ENCODE measurements around the gene PROCA1. TPM values are rescaled to one million over a fixed set of nuclear protein-coding genes. Genes with fewer than 3 reads are reported as not detected.

PROCA1 gene
- polyA plus RNA-seq, 4 donors: 2.3 to 5.4 (median 4.4) TPM

DNA sequence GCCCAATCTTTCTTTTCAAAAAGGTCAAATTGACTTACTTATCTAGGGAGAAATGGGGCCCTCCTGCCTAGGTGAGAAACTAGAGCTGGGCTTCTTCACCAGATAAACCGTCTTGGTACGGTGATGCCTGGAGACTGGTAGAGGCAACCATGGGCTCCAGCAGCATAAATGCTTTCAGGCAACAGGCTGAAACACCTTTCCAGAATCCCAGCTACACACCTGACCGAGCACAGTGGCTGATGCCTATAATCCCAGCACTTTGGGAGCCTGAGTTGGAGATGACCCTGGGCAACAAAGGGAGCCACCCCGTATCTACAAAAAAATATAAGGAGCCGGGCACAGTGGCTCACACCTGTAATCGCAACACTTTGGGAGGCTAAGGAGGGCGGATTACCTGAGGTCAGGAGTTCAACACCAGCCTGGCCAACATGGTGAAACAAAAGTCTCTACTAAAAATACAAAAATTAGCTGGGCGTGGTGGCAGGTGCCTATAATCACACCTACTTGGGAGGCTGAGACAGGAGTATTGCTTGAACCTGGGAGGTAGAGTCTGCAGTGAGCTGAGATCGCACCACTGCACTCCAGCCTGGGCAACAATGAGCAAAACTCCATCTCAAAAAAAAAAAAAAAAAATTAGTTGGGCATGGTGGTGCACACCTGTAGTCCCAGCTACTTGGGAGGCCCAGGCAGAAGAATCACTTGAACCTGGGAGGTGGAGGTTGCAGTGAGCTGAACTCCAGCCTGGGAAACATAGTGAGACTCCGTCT is 40.1 kb upstream of the PROCA1 start:
- Histone ChIP-seq H3K4me3 (ENCODE audit: low read depth in 1 of 3, low read length in 3 of 3) (no peak overlapping the region), H3K27ac (ENCODE audit: low read depth in 1 of 3, low read length in 2 of 3) (no peak overlapping the region), H3K9me3 (ENCODE audit: control insufficient read depth in 2 of 2, insufficient read depth in 1 of 2, low read depth in 1 of 2, low read length in 1 of 2) (no peaks in the 10 kb centered on the region), H3K36me3 (ENCODE audit: control insufficient read depth in 3 of 3, insufficient read depth in 2 of 3, low read depth in 1 of 3, low read length in 3 of 3) (peaks cover 2 to 77% (median 17%) of the 10 kb centered on the region in 3 donors), H3K27me3 (ENCODE audit: control insufficient read depth in 3 of 3, insufficient read depth in 3 of 3, low read length in 3 of 3) (no peaks in the 10 kb centered on the region), H3K4me1 (ENCODE audit: control insufficient read depth in 3 of 3, insufficient read depth in 2 of 3, low read depth in 1 of 3, low read length in 2 of 3) (peaks cover 0 to 23% (median 7%) of the 10 kb centered on the region in 3 donors)
- no peak for FAIRE-seq
- no peak for DNase-seq
- WGBS, 3 donors: 90 to 93% (median 91%) methylated on average over 10 of the region's 10 CpGs

DNA sequence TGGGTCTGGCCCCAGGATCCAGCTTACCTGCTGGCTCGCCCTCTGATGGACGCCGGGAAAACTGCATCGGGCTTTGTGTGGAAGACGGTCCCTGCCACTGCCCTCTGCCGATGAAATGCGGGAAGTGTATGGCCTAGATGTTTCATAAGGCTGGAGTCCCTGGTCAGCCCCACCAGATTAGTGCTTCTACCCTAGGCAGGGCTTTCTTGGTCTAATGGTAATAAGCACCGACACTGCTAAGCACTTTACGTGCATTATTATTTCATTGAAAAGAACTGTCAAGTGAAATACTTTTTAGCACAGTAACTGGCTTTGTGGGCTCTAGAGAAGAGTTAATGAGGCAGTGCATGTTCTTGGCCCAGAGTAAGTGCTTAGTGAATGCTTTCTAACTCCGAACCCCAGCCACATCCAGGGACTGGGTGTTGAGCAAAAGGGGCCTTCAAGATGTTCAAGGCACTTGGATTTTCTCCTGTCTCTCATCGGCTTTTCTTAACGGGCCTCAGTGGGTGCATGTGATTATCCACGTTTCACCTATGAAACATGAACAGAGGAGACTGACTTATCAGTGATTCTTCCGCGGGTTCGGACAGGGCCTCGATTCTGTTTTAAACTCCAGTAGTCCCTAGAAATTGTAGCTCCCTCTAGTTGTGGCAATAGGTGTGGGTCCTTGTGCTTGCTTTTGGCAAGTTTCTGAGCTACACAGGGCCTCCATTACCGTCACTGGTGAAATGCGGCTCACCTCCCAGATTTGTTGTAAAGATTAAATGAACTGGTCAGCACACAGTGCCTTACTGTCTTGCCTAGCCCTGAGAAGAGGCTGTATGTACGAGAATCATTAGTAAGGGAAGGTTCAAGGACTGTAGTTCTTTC is 38.7 kb upstream of the PROCA1 start:
- no peak for FAIRE-seq
- H3K27ac ChIP-seq (ENCODE audit: low read depth in 1 of 3, low read length in 2 of 3): peak overlapping the region in 2 of 3 donors; percentile 8 to 49
- H3K9me3 ChIP-seq (ENCODE audit: control insufficient read depth in 2 of 2, insufficient read depth in 1 of 2, low read depth in 1 of 2, low read length in 1 of 2): no peaks in the 10 kb centered on the region
- WGBS, 3 donors: 19 to 37% (median 29%) methylated on average over 20 of the region's 20 CpGs
- peaks cover 0 to 36% (median 7%) of the 10 kb centered on the region in 3 donors for H3K4me1 ChIP-seq (ENCODE audit: control insufficient read depth in 3 of 3, insufficient read depth in 2 of 3, low read depth in 1 of 3, low read length in 2 of 3)
- no peak overlapping the region for H3K4me3 ChIP-seq (ENCODE audit: low read depth in 1 of 3, low read length in 3 of 3)
- peaks cover 2 to 82% (median 17%) of the 10 kb centered on the region in 3 donors for H3K36me3 ChIP-seq (ENCODE audit: control insufficient read depth in 3 of 3, insufficient read depth in 2 of 3, low read depth in 1 of 3, low read length in 3 of 3)
- H3K27me3 ChIP-seq (ENCODE audit: control insufficient read depth in 3 of 3, insufficient read depth in 3 of 3, low read length in 3 of 3): no peaks in the 10 kb centered on the region
- DNase-seq: peak; percentile 93 to 94

DNA sequence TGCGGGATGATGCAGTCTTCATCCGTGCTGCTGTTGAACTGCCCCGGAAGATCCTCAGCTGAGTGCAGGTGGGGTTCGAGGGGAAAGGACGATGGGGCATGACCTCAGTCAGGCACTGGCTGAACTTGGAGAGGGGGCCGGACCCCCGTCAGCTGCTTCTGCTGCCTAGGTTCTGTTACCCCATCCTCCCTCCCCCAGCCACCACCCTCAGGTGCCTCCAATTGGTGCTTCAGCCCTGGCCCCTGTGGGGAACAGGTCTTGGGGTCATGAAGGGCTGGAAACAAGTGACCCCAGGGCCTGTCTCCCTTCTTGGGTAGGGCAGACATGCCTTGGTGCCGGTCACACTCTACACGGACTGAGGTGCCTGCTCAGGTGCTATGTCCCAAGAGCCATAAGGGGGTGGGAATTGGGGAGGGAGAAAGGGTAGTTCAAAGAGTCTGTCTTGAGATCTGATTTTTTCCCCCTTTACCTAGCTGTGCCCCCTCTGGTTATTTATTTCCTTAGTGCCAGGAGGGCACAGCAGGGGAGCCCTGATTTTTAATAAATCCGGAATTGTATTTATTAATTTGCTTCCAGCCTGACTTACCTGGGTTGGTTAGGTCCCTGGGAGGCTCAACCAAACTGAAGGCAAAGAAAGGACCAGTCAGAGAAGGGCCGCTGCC is 38.0 kb upstream of the PROCA1 start:
- Histone ChIP-seq H3K27ac (ENCODE audit: low read depth in 1 of 3, low read length in 2 of 3) (peak overlapping the region; percentile 49 to 69 (median 64)), H3K4me3 (ENCODE audit: low read depth in 1 of 3, low read length in 3 of 3) (no peak overlapping the region), H3K9me3 (ENCODE audit: control insufficient read depth in 2 of 2, insufficient read depth in 1 of 2, low read depth in 1 of 2, low read length in 1 of 2) (no peaks in the 10 kb centered on the region), H3K36me3 (ENCODE audit: control insufficient read depth in 3 of 3, insufficient read depth in 2 of 3, low read depth in 1 of 3, low read length in 3 of 3) (peaks cover 2 to 87% (median 17%) of the 10 kb centered on the region in 3 donors), H3K27me3 (ENCODE audit: control insufficient read depth in 3 of 3, insufficient read depth in 3 of 3, low read length in 3 of 3) (no peaks in the 10 kb centered on the region), H3K4me1 (ENCODE audit: control insufficient read depth in 3 of 3, insufficient read depth in 2 of 3, low read depth in 1 of 3, low read length in 2 of 3) (peaks cover 0 to 36% (median 7%) of the 10 kb centered on the region in 3 donors)
- WGBS, 3 donors: 30 to 52% (median 39%) methylated on average over 11 of the region's 11 CpGs
- FAIRE-seq (no peak), DNase-seq (no peak)

DNA sequence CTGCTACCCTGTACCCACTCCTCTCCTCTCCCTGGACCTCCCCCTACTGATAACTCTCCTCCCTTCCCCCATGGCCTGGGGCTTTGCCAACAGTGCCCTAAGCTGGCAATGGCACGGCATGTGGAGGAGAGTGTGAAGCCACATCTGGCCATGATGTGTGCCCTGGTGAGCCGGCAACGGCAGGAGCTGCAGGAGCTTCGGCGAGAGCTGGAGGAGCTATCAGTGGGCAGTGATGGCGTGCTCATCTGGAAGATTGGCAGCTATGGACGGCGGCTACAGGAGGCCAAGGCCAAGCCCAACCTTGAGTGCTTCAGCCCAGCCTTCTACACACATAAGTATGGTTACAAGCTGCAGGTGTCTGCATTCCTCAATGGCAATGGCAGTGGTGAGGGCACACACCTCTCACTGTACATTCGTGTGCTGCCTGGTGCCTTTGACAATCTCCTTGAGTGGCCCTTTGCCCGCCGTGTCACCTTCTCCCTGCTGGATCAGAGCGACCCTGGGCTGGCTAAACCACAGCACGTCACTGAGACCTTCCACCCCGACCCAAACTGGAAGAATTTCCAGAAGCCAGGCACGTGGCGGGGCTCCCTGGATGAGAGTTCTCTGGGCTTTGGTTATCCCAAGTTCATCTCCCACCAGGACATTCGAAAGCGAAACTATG is 37.3 kb upstream of the PROCA1 start:
- H3K27ac ChIP-seq (ENCODE audit: low read depth in 1 of 3, low read length in 2 of 3): peak overlapping the region in 2 of 3 donors; percentile 69 to 83
- no peak for FAIRE-seq
- no peaks in the 10 kb centered on the region for H3K9me3 ChIP-seq (ENCODE audit: control insufficient read depth in 2 of 2, insufficient read depth in 1 of 2, low read depth in 1 of 2, low read length in 1 of 2)
- DNase-seq: peak in 1 of 2 donors; percentile 62
- peaks cover 0 to 36% (median 7%) of the 10 kb centered on the region in 3 donors for H3K4me1 ChIP-seq (ENCODE audit: control insufficient read depth in 3 of 3, insufficient read depth in 2 of 3, low read depth in 1 of 3, low read length in 2 of 3)
- no peak overlapping the region for H3K4me3 ChIP-seq (ENCODE audit: low read depth in 1 of 3, low read length in 3 of 3)
- H3K36me3 ChIP-seq (ENCODE audit: control insufficient read depth in 3 of 3, insufficient read depth in 2 of 3, low read depth in 1 of 3, low read length in 3 of 3): peaks cover 2 to 84% (median 17%) of the 10 kb centered on the region in 3 donors
- no peaks in the 10 kb centered on the region for H3K27me3 ChIP-seq (ENCODE audit: control insufficient read depth in 3 of 3, insufficient read depth in 3 of 3, low read length in 3 of 3)
- WGBS, 3 donors: 27 to 61% (median 39%) methylated on average over 18 of the region's 18 CpGs

DNA sequence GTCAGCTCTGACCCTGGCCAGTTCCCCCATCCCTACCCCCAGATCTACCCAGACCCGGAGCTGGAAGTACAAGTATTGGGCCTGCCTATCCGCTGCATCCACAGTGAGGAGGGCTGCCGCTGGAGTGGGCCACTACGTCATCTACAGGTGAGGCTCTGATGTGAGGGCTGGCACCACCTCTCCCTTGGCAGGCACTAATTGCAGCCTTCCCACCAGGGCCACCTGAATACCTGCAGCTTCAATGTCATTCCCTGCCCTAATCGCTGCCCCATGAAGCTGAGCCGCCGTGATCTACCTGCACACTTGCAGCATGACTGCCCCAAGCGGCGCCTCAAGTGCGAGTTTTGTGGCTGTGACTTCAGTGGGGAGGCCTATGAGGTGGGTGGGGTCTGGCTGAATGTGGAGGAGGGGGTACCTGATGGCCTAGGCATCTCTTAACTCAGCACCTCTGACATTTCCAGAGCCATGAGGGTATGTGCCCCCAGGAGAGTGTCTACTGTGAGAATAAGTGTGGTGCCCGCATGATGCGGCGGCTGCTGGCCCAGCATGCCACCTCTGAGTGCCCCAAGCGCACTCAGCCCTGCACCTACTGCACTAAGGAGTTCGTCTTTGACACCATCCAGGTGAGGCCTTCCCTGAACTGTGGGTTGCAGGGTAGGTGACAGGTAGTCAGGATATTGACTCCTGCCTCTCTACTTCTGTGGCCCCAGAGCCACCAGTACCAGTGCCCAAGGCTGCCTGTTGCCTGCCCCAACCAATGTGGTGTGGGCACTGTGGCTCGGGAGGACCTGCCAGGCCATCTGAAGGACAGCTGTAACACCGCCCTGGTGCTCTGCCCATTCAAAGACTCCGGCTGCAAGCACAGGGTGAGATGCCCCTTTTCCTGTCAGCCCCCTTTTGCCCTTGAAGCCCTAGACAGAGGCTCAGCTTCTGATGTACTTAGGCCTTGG is 36.4 kb upstream of the PROCA1 start:
- H3K9me3 ChIP-seq (ENCODE audit: control insufficient read depth in 2 of 2, insufficient read depth in 1 of 2, low read depth in 1 of 2, low read length in 1 of 2): no peaks in the 10 kb centered on the region
- WGBS, 3 donors: 65 to 85% (median 66%) methylated on average over 18 of the region's 18 CpGs
- H3K4me3 ChIP-seq (ENCODE audit: low read depth in 1 of 3, low read length in 3 of 3): peak overlapping the region in 1 of 3 donors; percentile 26
- DNase-seq: no peak
- H3K4me1 ChIP-seq (ENCODE audit: control insufficient read depth in 3 of 3, insufficient read depth in 2 of 3, low read depth in 1 of 3, low read length in 2 of 3): peaks cover 0 to 39% (median 7%) of the 10 kb centered on the region in 3 donors
- no peaks in the 10 kb centered on the region for H3K27me3 ChIP-seq (ENCODE audit: control insufficient read depth in 3 of 3, insufficient read depth in 3 of 3, low read length in 3 of 3)
- peak overlapping the region in 2 of 3 donors; percentile 83 to 98 for H3K27ac ChIP-seq (ENCODE audit: low read depth in 1 of 3, low read length in 2 of 3)
- no peak for FAIRE-seq
- peaks cover 2 to 83% (median 17%) of the 10 kb centered on the region in 3 donors for H3K36me3 ChIP-seq (ENCODE audit: control insufficient read depth in 3 of 3, insufficient read depth in 2 of 3, low read depth in 1 of 3, low read length in 3 of 3)

DNA sequence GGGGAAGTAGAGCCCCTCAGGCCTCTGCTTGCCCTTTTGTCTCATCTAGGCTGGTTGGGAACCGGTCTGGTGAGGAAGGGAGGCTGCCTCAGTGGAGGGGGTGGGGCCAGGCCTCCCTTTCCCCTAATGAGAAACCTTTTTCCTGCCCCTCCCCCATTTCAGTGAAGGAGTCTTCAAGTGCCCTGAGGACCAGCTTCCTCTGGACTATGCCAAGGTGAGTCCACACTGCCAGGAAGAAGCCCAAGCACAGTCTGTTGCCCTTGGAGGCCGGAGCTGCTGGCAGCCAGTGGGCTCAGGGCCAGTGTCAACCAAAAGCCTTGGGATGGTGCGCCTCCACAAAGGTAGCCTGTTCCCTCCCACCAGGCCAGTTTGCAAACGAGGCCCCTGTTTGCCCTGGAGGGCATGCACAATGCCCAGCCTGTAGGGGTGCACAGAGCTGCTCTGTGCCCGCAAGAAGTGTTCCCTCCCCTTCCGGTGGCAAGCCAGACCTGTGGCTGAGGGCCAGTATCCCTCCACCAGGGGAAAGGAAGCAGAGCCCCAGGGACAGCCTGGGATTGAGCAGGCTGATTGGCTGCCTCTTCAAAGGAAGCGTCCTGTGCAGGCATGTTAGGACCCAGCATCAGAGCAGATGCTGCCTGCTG is 35.5 kb upstream of the PROCA1 start:
- 17 to 52% (median 31%) methylated on average over 7 of the region's 7 CpGs for WGBS, 3 donors
- DNase-seq (peak; percentile 74 to 88), FAIRE-seq (no peak)
- H3K27ac ChIP-seq (ENCODE audit: low read depth in 1 of 3, low read length in 2 of 3): peak overlapping the region; percentile 83 to 99 (median 98)
- H3K4me3 ChIP-seq (ENCODE audit: low read depth in 1 of 3, low read length in 3 of 3): peak overlapping the region in 1 of 3 donors; percentile 26
- H3K4me1 ChIP-seq (ENCODE audit: control insufficient read depth in 3 of 3, insufficient read depth in 2 of 3, low read depth in 1 of 3, low read length in 2 of 3): peaks cover 0 to 48% (median 7%) of the 10 kb centered on the region in 3 donors
- H3K36me3 ChIP-seq (ENCODE audit: control insufficient read depth in 3 of 3, insufficient read depth in 2 of 3, low read depth in 1 of 3, low read length in 3 of 3): peaks cover 2 to 76% (median 13%) of the 10 kb centered on the region in 3 donors
- H3K9me3 ChIP-seq (ENCODE audit: control insufficient read depth in 2 of 2, insufficient read depth in 1 of 2, low read depth in 1 of 2, low read length in 1 of 2): no peaks in the 10 kb centered on the region
- H3K27me3 ChIP-seq (ENCODE audit: control insufficient read depth in 3 of 3, insufficient read depth in 3 of 3, low read length in 3 of 3): no peaks in the 10 kb centered on the region

DNA sequence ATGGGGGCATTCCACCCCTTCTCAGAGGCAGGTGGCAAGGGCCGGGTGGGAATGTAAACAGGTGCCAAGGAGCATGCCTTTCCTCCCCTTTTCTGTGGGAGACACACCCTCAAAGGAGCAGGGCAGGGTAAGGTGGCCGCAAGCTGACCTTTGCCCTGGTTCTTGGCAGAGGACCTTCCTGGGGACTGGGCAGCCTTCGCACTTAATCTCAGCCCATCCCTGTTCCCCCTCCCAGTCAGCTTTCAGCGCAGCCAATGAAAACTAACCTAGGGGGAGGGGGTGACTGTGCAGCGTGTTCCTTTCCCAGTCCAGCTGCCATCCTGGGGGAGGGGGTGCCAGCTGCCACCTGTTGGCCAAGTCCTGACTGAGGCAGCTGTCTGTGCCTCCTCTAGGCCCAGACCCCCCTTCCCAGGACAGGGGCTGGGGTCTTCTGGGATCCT is 34.9 kb upstream of the PROCA1 start:
- DNase-seq (peak; percentile 80 to 99), FAIRE-seq (no peak)
- peak overlapping the region; percentile 98 to 100 (median 99) for H3K27ac ChIP-seq (ENCODE audit: low read depth in 1 of 3, low read length in 2 of 3)
- H3K9me3 ChIP-seq (ENCODE audit: control insufficient read depth in 2 of 2, insufficient read depth in 1 of 2, low read depth in 1 of 2, low read length in 1 of 2): no peaks in the 10 kb centered on the region
- H3K27me3 ChIP-seq (ENCODE audit: control insufficient read depth in 3 of 3, insufficient read depth in 3 of 3, low read length in 3 of 3): no peaks in the 10 kb centered on the region
- H3K4me1 ChIP-seq (ENCODE audit: control insufficient read depth in 3 of 3, insufficient read depth in 2 of 3, low read depth in 1 of 3, low read length in 2 of 3): peaks cover 0 to 53% (median 7%) of the 10 kb centered on the region in 3 donors
- peaks cover 2 to 71% (median 13%) of the 10 kb centered on the region in 3 donors for H3K36me3 ChIP-seq (ENCODE audit: control insufficient read depth in 3 of 3, insufficient read depth in 2 of 3, low read depth in 1 of 3, low read length in 3 of 3)
- 20 to 39% (median 21%) methylated on average over 5 of the region's 5 CpGs for whole genome bisulfite sequencing, 3 donors
- peak overlapping the region in 2 of 3 donors; percentile 80 to 87 for H3K4me3 ChIP-seq (ENCODE audit: low read depth in 1 of 3, low read length in 3 of 3)

Data from small intestine (tissue), 7 donors.